C4-2B (cell line): ENCODE data around the gene KRT14.

Source experiments
- ZFX ChIP-seq: fragments of 450-650 bp; IDR thresholded peaks from 2 replicates; pipeline ENCODE4 v1.6.1; 2017
- TF ChIP-seq, protein P1 (sequence below): fragments of 450-650 bp; conservative IDR thresholded peaks from 2 replicates; pipeline ENCODE4 v1.5.1; 2017; ENCODE audit warnings: mild to moderate bottlenecking

DNA sequence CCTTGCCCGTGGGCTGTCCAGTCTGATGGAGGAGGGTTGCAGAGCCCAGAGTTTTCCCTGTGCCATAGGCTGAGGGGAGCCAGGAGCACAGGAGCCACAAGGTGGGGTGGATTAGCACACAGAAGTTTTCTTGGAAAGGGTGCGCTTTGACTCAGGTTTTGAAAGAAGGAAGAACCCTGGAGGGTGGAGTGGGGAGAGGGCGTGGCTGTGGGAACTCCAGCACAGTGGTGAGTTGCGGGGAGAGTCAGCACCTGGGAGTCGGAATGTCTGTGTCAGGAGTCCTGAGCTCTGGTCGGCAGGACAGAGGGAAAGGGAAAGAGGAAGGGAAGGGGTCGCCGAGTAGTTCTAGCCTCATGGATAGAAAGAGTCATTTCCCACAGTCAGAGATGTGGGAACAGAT lies 8.9 kb upstream of the KRT14 start:
- TF ChIP-seq, protein P1, sequence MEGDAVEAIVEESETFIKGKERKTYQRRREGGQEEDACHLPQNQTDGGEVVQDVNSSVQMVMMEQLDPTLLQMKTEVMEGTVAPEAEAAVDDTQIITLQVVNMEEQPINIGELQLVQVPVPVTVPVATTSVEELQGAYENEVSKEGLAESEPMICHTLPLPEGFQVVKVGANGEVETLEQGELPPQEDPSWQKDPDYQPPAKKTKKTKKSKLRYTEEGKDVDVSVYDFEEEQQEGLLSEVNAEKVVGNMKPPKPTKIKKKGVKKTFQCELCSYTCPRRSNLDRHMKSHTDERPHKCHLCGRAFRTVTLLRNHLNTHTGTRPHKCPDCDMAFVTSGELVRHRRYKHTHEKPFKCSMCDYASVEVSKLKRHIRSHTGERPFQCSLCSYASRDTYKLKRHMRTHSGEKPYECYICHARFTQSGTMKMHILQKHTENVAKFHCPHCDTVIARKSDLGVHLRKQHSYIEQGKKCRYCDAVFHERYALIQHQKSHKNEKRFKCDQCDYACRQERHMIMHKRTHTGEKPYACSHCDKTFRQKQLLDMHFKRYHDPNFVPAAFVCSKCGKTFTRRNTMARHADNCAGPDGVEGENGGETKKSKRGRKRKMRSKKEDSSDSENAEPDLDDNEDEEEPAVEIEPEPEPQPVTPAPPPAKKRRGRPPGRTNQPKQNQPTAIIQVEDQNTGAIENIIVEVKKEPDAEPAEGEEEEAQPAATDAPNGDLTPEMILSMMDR, result no peak
- TF ChIP-seq ZFX, result no peak
